ENCODE measurements around the gene SLC7A6.

SLC7A6 gene

DNA sequence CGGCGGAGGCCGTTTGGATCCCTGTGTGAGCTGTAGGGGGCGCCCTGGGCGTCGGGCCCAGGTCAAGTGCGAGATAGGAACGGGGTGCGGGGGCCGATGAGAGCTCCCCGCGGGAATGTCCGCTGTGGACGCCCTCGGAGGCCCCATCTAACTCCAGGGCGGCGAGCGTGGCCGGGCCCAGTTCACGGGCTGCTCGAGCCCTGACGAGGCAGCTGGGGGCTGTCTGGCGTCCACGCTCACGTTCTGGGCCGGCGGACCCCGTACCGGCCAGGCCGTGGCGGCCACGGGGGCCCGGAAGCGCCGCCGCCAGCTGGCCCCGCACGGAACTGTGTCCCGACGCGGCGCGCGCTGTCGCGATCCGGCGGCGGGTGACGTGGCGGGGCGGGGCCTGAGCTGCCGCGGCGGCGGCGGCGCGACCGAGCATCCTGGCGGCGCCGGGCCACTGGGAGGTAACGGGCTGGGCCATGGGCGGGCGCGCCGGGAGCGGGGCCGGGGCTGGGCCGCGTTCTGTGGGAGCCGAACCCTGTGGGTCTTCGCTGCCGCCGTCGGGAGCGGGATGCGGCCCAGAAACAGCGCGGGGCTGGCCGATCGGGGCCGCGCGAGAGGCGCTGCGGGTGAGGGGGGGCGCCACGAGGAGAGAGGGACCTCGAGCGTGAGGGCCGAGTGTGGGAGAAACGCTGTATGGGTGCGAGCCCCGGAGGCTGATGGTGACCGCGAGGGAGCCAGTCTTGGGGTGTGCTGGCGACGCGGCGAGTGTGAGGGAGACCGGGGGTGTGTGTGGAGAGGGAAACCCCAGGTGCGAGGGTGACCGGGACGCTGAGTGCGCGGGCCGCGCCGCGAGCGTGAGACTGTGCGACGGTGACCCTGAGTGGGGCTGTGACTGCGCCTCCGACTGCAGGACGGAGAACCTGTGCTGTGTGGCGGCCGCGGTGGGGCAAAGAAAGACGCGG lies at the start of gene SLC7A6:
TSS of gene SLC7A6 (plus strand) at position 399 of the 950 bp plus-strand sequence. CDS start 10,201 bp downstream, outside the sequence.
- DNase-seq (ENCODE audit: low spot score), result peak; percentile 73

DNA sequence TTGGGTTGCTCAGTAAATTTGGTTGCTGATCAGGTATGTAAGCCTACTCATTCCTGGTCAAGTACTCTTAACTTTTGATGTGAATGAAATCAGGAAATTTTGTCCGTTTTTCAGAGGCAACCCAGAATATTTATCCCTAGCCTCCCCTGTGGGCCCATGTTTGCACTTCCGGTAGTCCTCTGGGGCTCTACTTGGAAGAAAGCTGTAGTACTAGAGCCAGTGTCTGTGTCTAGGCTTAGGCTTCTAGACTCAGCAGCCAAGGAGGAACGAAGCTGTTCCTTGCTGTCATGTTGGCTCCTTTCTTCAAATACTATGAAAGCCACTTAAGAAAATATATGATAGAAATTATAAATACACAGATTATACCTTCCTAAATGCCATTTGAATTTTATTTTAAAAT lies 49.6 kb upstream of the SLC7A6 start:
- no peak for DNase-seq (ENCODE audit: low spot score)

DNA sequence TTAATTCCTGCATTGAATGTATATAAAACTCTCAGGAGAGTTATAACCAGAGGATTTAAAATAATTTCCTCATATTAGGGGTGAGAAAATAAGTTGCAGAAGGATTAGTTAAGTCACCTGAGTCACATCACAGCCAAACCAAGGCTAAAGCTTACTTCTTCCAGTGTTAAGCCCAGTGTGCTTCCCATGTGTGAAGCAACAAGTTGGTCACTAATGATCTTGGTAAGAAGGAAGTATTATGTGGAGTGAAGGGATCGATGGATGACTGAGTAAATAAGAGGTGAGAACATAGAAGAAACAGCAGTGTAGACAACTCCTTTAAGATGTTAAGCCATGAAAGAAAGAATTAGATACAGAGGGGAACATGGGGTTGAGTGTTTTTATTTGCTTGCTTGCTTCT lies 49.0 kb upstream of the SLC7A6 start:
- DNase-seq (ENCODE audit: low spot score), result no peak

DNA sequence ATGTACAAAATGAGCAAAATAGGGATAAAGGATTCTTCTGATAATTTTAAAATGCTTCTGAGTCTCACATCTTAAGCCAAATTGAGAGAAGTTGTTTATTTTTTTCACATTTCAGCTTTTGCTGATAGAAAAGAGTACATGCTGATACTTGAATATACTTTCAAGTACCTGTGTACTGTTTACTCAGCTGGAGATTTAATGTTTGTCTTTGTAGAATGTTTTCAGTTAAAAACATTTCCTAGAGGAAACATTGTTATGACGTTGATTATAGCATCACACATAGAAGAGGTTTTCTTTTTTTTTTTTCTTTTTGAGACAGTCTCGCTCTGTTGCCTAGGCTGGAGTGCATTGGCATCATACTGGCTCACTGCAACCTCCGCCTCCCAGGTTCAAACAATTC lies 48.1 kb upstream of the SLC7A6 start:
- DNase-seq (ENCODE audit: low spot score), result no peak

DNA sequence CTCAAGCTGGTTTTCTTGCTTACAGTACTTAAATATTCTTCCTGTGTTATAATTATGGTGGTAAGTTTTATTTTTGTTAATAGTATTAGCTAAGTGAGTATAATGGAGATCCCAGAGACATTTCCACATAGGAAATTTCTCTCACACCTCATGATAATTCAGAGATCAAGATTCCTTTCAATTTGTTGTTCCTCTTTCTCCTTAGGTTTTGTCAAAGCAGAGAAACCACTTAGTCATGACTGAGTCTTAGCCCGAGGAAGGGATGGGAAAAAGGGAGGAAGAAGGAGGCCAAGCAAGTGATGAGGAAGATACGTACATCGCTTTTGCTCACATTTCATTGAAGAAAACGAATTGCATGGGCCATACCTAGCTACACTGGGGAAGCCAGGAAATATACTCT lies 46.8 kb upstream of the SLC7A6 start:
- no peak for DNase-seq (ENCODE audit: low spot score)

DNA sequence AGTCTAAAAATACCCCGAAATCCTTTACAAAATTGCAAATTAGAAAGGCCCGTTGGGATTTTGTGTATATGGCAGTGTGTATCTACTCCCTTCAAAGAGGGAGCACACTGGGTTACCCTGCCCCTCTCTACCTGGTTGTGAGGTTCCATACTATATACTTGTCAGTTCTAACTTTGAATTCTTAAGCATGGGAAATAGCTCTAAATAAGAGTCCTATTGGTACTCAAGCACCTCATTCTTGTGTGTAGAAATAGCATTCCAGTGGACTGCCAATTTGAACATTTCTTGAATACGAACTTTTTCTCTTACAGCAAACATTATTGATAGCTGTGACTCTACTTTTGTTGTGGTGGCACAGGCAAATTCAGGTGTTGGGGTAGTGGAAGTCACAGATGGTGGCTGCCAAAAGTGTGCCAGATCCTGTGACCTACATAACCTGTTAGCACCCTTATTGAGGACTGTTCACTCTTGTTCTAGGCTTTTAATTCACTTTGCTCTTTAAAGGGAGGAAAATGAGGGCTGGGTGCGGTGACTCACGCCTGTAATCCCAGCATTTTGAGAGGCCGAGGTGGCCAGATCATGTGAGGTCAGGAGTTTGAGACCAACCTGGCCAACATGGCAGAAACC lies 44.5 kb upstream of the SLC7A6 start:
- no peak for DNase-seq (ENCODE audit: low spot score)

DNA sequence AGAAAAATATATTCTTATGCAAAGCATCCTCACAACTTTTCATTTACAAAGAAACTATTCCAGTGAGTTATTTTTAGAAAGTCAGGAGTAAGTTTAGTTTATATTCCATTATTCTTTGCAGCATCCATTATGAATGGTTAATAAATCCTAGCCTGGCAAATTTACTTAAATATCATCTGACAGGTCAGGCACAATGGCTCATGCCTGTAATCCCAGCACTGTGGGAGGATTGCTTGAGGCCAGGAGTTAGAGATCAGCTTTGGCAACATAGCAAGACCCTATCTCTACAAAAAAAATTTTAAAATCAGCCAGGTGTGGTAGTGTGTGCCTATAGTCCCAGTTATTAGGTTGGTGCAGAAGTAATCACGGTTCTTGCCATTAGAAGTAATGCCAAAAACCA lies 41.3 kb upstream of the SLC7A6 start:
- no peak for DNase-seq (ENCODE audit: low spot score)

DNA sequence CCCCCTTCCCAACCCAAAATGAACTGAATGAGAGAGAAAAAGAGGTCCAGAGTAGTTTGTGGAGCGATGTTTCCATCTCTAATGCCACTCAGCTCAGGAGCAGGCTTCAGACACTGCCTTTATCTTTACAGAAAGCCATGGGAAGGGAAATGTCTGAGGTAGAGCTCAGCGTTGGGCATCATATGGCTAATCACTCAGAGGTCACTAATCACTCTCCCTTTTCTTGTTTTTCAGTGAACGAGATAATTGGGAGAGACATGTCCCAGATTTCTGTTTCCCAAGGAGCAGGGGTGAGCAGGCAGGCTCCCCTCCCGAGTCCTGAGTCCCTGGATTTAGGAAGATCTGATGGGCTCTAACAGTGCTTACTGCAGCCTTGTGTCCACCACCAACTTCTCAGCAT lies 38.2 kb upstream of the SLC7A6 start:
- DNase-seq (ENCODE audit: low spot score), result no peak

DNA sequence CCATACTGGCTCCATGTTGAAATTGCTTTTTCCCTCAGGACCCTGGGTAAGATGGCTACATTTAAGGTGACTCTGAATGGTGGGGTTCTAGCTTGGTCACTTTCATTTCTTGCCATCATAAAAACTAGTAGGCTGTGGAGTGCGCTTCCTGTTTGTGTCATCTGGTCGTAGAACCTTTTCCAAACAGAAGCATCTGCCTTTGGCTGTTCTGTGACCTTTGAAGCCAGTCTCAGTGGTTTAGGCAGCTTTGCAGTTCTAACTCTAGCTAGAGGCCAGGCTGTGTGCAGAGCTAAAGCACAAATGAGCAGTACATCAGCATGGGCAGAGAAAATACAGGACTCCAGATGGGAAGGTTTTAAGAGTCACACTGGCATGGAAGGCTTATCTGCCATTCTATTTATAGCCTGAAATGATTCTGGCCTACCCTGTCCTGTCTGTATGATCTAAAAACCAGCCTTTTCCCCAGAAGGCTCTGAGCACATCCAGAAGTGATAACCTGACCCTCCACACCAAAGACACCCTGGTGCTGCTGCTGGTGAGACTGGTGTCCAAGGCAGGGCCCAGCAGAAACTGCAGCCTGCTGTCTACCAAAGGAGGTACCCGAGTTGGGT lies 37.0 kb upstream of the SLC7A6 start:
- no peak for DNase-seq (ENCODE audit: low spot score)

DNA sequence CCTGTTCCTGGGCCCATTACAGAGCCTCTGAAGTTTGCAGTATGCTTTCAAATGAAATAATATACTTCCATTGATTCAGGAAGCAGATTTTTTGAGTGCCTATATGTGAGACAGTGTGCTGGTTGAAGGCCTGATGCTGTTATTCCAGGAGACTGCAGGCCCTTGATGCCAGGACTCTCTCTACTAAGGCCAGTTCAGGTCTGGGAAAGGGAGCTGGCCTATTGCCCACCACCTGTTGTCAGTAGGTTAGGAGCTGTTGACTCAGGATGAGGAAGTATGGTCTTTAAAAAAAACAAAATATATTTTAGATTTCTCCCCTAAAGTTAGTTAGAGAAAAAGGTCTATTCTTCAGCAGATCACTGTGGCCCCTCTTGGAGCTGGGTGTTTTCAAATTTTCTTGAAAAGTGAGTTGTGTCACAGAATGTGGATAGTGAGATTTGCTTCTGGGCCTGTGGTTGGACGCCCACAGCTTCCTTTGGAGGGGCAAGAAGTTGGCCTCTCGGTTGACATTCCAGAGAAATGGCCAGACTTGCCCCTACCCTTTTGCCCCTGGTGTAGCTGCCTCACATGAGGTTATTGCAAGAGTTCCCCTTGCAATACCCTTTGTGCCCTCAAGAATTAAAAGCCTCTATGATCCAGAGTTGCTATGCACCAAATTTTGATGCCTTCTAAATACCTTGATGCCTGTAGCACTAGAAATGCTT lies 36.3 kb upstream of the SLC7A6 start:
- DNase-seq (ENCODE audit: low spot score), result no peak

DNA sequence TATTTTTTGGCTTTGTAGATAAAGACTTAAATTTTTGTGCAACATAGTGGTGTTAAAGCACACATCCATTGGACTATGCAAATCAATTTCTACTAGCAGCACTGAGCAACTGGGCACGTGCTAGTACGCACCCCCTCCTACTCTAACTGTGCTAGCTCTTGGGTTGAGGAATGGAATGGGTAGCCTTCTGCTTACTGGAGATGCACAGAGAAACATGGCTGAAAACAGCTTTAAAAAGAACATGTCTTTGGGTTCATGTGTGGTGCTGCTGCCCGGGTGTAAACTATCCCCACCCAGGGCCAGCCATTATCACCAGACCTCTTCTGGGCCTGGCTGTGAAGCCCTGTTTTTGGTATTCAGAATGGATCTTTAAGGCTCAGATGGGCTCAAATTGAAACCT lies 35.7 kb upstream of the SLC7A6 start:
- DNase-seq (ENCODE audit: low spot score), result no peak

DNA sequence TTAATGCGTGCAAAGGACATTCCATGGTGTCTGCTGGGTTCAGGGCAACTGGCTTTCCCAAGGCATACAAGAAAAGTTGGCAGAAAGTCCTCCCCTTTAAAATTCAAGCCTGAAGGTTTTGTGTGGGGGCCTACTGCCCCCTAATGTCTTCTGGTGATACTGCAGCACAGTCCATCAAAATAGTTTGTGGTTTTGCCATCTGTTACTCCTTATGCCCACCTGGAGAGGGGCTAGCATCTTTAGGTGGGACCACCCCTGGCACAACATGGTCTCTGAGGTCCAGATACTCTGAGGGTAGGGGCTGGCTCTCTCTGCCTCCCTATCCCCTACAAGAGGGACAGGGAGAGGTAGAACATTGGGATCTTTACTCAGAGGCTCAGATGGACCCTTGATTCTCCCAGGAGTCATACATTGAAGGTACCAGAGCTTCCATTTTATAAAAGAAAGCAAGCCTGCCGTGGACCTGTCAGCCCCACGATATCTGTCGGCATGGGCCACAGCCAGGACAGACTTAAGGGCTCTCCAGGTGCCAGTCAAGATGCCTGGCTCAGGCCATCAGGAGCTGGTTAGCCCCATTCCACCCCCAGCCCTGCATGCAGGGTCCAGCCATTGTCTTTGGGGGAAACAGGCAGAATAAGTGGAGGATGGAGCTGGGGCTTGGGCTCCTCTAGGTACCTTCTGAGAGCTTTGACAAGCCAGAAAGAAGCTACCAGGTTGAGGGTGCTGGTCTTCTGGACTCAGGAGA lies 34.7 kb upstream of the SLC7A6 start:
- DNase-seq (ENCODE audit: low spot score), result peak; percentile 70

DNA sequence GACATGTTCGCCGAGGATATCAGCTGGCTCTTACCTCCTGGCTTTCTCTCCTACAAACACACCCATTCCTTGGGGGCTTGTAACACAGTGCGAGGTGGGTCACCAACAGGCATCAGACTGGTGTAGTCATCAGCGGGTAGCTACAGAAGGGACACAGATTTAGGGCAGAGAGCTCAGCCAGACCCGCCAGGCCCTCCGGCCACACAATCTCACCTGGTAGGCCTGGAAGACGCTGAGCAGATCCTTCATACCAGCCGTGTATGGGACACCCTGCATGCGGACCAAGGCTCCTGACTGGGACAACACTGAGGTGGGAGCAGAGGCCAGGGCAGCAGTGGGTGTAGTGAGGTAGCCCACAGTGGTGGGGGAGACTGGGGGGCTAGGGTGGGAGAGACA lies 34.2 kb upstream of the SLC7A6 start:
- no peak for DNase-seq (ENCODE audit: low spot score)

DNA sequence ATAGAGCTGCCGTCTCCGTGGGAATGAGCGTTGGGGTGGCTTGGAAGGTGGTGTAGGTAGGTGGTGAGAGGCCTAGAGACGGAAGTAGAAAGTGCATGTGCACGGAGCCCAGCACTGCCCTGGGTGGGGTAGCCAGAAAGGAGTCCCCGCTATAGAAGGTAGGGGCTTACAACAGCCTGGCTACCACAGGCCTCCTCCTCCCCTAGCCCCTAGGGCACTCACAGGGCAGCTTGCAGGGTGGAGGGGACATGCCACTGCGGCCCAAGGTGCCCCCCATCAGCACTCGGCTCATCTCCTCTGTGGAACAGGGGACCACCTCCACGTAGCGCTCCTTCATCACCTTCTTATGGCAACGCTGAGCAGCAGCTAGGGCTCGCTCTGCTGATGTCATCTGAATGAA lies 33.4 kb upstream of the SLC7A6 start:
- no peak for DNase-seq (ENCODE audit: low spot score)

DNA sequence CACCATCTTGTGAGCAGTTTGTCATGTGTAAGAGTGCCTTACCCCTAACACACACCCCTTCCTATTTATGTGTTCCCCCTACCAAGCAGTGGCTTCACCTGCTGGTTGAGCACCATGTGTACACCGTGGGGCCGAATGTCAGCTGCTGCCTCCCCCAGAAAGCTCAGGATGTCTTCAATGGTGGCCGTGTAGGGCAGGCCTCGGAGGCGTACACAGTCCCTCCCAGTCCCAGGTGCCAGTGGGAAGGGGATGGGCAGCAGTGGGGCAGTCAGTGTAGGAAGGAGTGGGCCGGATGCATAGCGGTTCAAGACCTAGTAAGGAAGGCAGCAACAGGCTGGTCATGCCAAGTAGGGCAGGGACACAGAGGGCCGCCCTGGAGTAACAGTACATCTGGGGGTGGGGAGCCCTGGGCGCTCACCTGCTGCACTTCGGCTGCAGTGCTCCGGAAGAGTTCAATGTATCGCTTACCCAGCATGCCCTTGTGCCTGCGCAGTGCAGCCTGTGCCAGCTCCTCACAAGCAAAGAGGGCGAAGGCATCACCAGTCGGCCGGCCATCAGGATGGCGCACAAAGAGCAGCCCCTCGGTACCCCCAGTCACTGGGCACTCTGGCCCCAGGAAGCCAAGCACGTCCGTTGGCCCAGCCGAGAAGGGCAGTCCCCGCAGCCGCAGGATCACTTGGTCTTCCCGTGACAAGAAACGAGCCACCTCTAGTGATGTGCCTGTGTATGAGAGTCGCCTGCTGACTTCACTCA lies 32.8 kb upstream of the SLC7A6 start:
- DNase-seq (ENCODE audit: low spot score), result no peak

DNA sequence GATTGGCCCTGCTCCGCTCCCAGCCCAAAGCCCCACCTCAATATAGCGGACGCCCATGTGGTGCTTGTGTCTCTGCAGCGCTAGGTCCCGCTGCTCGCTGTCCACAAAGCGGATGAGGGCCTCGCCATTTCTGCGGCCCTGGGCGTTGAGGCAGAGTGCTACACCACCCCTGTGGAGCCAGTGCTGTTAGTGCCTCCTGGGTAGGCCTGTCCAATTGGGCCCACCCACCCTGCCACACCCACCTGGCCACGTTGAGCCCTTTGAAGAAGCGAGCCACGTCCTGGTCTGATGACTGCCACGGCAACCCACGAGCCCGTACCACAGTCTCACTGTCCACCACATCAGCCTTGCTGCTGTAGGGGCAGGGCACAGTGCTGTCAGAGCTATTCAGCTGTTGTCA lies 32.0 kb upstream of the SLC7A6 start:
- DNase-seq (ENCODE audit: low spot score), result no peak

DNA sequence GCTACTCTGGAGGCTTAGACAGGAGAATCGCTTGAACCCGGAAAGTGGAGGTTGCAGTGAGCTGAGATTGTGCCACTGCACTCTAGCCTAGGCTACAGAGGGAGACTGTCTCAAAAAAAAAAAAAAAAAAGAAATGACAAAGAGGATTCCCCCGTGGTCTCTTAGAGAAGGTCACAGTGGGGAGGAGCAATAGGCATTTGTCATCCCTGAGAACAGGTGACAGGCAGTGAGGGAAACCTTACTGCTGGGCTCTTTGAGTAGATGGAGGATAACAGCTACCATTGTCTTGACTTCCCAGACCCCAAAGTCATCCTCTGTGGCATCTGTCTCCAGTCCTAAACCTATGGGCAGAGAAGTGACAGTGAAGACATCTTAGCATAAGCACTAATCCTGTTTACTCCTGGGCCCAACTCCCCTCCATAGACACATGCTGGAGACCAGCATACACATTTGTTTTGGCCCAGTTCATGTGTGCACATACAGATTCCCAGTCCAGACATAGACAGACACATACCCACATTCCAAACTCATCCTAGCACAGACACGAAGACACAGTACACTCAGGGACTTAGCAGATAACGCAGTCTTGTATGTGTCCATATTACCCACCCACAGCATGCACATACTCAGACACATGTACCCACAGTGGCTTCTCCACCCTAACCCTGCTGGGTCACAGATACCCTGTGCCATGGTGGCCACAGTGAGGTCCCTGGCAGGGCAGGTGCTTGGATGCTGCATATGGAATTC lies 31.1 kb upstream of the SLC7A6 start:
- no peak for DNase-seq (ENCODE audit: low spot score)

DNA sequence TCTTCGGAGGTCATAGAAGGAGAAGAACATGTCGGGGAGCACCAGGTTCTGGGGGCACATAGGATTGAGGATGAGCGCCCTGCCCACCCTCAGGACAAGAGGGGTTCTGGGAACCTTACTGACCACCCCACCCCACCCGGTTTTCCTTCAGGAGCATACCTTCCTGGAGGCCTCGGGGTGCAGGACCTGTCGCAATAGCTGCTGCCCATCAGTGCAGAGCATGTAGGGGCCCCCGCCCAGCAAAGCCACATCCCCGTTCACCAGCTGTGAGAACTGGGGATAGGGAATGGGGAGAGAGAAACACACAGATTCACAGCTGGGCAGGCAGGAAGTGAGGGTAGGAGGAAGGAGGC lies 30.5 kb upstream of the SLC7A6 start:
- DNase-seq (ENCODE audit: low spot score), result no peak

DNA sequence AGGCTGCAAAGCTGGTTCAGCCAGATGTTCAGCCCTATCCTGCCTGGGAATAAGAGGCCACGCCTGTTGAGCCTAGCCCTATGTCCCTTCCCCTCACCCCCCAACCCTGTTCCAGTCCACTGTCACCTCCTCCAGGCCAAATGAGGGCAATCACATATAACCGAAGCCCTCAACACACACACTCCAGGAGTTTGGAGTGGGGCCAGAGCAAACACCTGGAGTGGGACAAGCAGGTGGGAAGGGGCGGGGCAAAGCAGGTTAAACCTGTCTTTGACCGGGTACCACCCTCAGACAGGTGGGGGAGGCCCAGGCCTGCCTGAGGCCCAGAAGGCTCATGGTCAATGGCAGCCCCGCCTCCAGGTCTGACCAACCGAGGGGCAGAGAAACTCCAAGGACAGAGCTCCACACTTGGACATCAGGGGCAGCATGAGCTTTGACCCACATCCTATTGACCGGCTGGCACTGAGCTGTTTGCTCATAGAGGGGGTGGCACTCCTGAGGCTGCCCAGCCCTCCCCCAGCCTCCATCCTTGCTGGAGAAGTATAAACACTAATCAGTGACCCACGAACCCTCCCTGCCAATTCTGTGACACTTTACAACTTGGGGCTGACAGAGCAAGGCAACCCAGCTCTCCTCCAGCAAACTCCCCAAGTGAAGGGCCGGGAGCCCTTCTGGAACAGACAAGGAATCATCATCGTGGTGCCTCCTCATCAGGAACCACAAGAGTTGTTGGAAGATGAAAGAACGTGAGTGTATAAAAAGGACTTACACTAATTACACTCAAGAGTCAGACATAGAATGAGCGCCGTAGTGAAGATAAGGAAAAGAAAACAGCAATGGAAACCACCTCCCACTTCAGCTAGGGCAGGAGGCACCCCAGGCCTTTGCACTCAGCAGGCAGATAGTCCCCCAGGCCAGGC lies 29.9 kb upstream of the SLC7A6 start:
- peak; percentile 77 for DNase-seq (ENCODE audit: low spot score)

Measured in kidney tubule cell (primary cell).